Measurements from ENCODE around the gene CLEC4M.
A peak's percentile ranks its signal among the peaks of the same experiment; 100 is the strongest.

Gene CLEC4M

GRCh38 chr19:7762719-7763293 is at the start of gene CLEC4M:
Gene CLEC4M (plus strand): TSS chr19:7763243. CDS start chr19:7763267, 24 bp downstream.
- no peak for DNase-seq (ENCODE audit: low read depth)

GRCh38 chr19:7715671-7716070 is 47.4 kb upstream of the CLEC4M start:
- DNase-seq (ENCODE audit: low read depth): no peak

- DNase-seq (ENCODE audit: low read depth): no peak
Measured at GRCh38 chr19:7716762-7717161, 46.3 kb upstream of the CLEC4M start.

GRCh38 chr19:7718668-7719067 is 44.4 kb upstream of the CLEC4M start:
- DNase-seq (ENCODE audit: low read depth): no peak

- DNase-seq (ENCODE audit: low read depth): no peak
Measured at GRCh38 chr19:7720351-7720750, 42.7 kb upstream of the CLEC4M start.

GRCh38 chr19:7722231-7722651 is 40.8 kb upstream of the CLEC4M start:
- no peak for DNase-seq (ENCODE audit: low read depth)

- DNase-seq (ENCODE audit: low read depth): no peak
Measured at GRCh38 chr19:7725791-7726190, 37.3 kb upstream of the CLEC4M start.

GRCh38 chr19:7729211-7729610 is 33.8 kb upstream of the CLEC4M start:
- DNase-seq (ENCODE audit: low read depth): no peak

GRCh38 chr19:7729831-7730285 is 33.2 kb upstream of the CLEC4M start:
- no peak for DNase-seq (ENCODE audit: low read depth)

GRCh38 chr19:7730286-7731217 is 32.5 kb upstream of the CLEC4M start:
- no peak for DNase-seq (ENCODE audit: low read depth)

- DNase-seq (ENCODE audit: low read depth): no peak
Measured at GRCh38 chr19:7731218-7731595, 31.8 kb upstream of the CLEC4M start.

- DNase-seq (ENCODE audit: low read depth): no peak
Measured at GRCh38 chr19:7731615-7732014, 31.4 kb upstream of the CLEC4M start.

GRCh38 chr19:7732045-7732444 is 31.0 kb upstream of the CLEC4M start, which contains the start of gene CLEC4G:
Gene CLEC4G (minus strand): TSS chr19:7732110. CDS start chr19:7732102, 8 bp downstream.
- no peak for DNase-seq (ENCODE audit: low read depth)

- no peak for DNase-seq (ENCODE audit: low read depth)
Measured at GRCh38 chr19:7733376-7733775, 29.7 kb upstream of the CLEC4M start.

GRCh38 chr19:7734220-7735203 is 28.5 kb upstream of the CLEC4M start:
- peak; percentile 20 for DNase-seq (ENCODE audit: low read depth)

GRCh38 chr19:7736148-7736547 is 26.9 kb upstream of the CLEC4M start:
- no peak for DNase-seq (ENCODE audit: low read depth)

- no peak for DNase-seq (ENCODE audit: low read depth)
Measured at GRCh38 chr19:7737215-7737614, 25.8 kb upstream of the CLEC4M start.

- DNase-seq (ENCODE audit: low read depth): no peak
Measured at GRCh38 chr19:7738023-7738422, 25.0 kb upstream of the CLEC4M start.

GRCh38 chr19:7739211-7739755 is 23.8 kb upstream of the CLEC4M start:
- no peak for DNase-seq (ENCODE audit: low read depth)

- no peak for DNase-seq (ENCODE audit: low read depth)
Measured at GRCh38 chr19:7739801-7740681, 23.0 kb upstream of the CLEC4M start.

GRCh38 chr19:7740682-7741054 is 22.4 kb upstream of the CLEC4M start:
- no peak for DNase-seq (ENCODE audit: low read depth)

All from iris pigment epithelial cell (primary cell).